ENCODE results near the gene CD27.

GRCh38 chr12:6435961-6436715 is 8.6 kb upstream of the CD27 start:
- TF ChIP-seq, protein P1, sequence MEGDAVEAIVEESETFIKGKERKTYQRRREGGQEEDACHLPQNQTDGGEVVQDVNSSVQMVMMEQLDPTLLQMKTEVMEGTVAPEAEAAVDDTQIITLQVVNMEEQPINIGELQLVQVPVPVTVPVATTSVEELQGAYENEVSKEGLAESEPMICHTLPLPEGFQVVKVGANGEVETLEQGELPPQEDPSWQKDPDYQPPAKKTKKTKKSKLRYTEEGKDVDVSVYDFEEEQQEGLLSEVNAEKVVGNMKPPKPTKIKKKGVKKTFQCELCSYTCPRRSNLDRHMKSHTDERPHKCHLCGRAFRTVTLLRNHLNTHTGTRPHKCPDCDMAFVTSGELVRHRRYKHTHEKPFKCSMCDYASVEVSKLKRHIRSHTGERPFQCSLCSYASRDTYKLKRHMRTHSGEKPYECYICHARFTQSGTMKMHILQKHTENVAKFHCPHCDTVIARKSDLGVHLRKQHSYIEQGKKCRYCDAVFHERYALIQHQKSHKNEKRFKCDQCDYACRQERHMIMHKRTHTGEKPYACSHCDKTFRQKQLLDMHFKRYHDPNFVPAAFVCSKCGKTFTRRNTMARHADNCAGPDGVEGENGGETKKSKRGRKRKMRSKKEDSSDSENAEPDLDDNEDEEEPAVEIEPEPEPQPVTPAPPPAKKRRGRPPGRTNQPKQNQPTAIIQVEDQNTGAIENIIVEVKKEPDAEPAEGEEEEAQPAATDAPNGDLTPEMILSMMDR (IDR thresholded peaks at IDR 0.05; ENCODE audit: insufficient read depth, low read length, poor library complexity, severe bottlenecking): no peak
- no peak for TF ChIP-seq EZH2phosphoT487 (conservative IDR thresholded peaks at IDR 0.05; ENCODE audit: low read length)

Measured in SU-DHL-6 (cell line).